Erythroblast (primary cell): ENCODE measurements around the gene SBF2.

Experiments used
- GATA1 ChIP-seq: IDR thresholded peaks from 2 replicates; pipeline ENCODE4 v1.6.1; 2011; ENCODE audit warnings: low read depth, mild to moderate bottlenecking, control low read depth, low read length, moderate library complexity
- POLR2A ChIP-seq: IDR thresholded peaks from 2 replicates; pipeline ENCODE4 v1.6.1; 2011; ENCODE audit warnings: mild to moderate bottlenecking, low read length

- no peak for TF ChIP-seq GATA1
- no peak for TF ChIP-seq POLR2A
Observed at GRCh38 chr11:9759519-9760192, 534.4 kb downstream of the SBF2 start.
